KMS-11 (cell line): ENCODE data around the gene NEK11.

Experiments
- H2AFZ ChIP-seq: fragments of 200-600 bp; sonication (generic); 2 replicates; pipeline ENCODE4 v1.6.1; 2016; ENCODE audit warnings: antibody characterized with exemption, mixed run types, low read depth
- H3K27ac ChIP-seq: fragments of 200-600 bp; sonication (generic); 2 replicates; pipeline ENCODE4 v1.6.1; 2016; ENCODE audit warnings: mild to moderate bottlenecking, mixed run types
- H3K27me3 ChIP-seq: fragments of 200-600 bp; sonication (generic); 2 replicates; pipeline ENCODE4 v1.6.1; 2017; ENCODE audit warnings: mild to moderate bottlenecking, low read depth, mixed run types, moderate library complexity; ENCODE audit not compliant: insufficient read depth
- H3K36me3 ChIP-seq: fragments of 200-600 bp; sonication (generic); 2 replicates; pipeline ENCODE4 v1.6.1; 2017; ENCODE audit warnings: mild to moderate bottlenecking, mixed run types; ENCODE audit not compliant: insufficient read depth
- H3K4me1 ChIP-seq: fragments of 200-600 bp; sonication (generic); 2 replicates; pipeline ENCODE4 v1.6.1; 2016; ENCODE audit warnings: mild to moderate bottlenecking, low read depth, mixed run types; ENCODE audit not compliant: poor library complexity, severe bottlenecking
- H3K4me2 ChIP-seq: fragments of 200-600 bp; sonication (generic); 2 replicates; pipeline ENCODE4 v1.7.0; 2016; ENCODE audit warnings: mild to moderate bottlenecking, mixed run types
- H3K4me3 ChIP-seq: fragments of 200-600 bp; sonication (generic); IDR thresholded peaks from 2 replicates; pipeline ENCODE4 v1.6.1; 2017; ENCODE audit warnings: low read depth, low read length, mixed read lengths; ENCODE audit not compliant: insufficient read depth
- H3K79me2 ChIP-seq: fragments of 200-600 bp; sonication (generic); 2 replicates; pipeline ENCODE4 v1.6.1; 2016; ENCODE audit warnings: low read depth, mixed run types; ENCODE audit not compliant: insufficient read depth
- H3K9ac ChIP-seq: fragments of 200-600 bp; sonication (generic); 2 replicates; pipeline ENCODE4 v1.6.1; 2016; ENCODE audit warnings: mild to moderate bottlenecking, mixed run types
- H4K20me1 ChIP-seq: fragments of 200-600 bp; sonication (generic); 2 replicates; pipeline ENCODE4 v1.6.1; 2016; ENCODE audit warnings: mild to moderate bottlenecking, mixed run types; ENCODE audit not compliant: insufficient read depth
- TF ChIP-seq, protein P1 (sequence below): fragments of 200-600 bp; sonication (generic); conservative IDR thresholded peaks from 2 replicates; pipeline ENCODE4 v1.6.1; 2017; ENCODE audit warnings: low read depth, mild to moderate bottlenecking, antibody characterized with exemption, low read length, moderate library complexity, mixed read lengths

The NEK11 gene

DNA sequence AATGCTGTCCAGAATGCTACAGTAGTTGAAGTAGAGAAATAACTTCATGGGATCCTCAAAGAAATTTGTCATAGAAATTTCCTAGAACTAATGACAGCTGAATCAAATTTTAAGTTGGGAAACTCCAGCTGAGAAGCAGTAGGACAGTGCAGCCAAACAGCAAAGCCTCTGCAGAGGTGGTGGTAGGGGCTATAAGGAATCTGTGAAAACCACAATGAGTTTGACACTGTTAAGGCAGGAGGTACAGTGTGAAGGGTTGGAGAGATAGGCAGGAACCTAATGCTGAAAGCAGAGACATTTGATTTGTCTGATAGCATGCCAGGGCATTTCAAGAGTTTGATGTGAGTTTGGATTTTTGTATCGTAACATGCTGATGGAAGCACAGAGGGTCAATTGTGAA, 22.1 kb upstream of the NEK11 start:
- H3K36me3 ChIP-seq: peaks cover 7% of the 10 kb centered on the region; the same call in 1 of the 2 replicates
- H3K4me2 ChIP-seq: no peak overlapping the region
- peaks cover 21% of the 10 kb centered on the region for H3K4me1 ChIP-seq
- H3K79me2 ChIP-seq: no peaks in the 10 kb centered on the region
- no peak overlapping the region for H3K9ac ChIP-seq
- TF ChIP-seq, protein P1, sequence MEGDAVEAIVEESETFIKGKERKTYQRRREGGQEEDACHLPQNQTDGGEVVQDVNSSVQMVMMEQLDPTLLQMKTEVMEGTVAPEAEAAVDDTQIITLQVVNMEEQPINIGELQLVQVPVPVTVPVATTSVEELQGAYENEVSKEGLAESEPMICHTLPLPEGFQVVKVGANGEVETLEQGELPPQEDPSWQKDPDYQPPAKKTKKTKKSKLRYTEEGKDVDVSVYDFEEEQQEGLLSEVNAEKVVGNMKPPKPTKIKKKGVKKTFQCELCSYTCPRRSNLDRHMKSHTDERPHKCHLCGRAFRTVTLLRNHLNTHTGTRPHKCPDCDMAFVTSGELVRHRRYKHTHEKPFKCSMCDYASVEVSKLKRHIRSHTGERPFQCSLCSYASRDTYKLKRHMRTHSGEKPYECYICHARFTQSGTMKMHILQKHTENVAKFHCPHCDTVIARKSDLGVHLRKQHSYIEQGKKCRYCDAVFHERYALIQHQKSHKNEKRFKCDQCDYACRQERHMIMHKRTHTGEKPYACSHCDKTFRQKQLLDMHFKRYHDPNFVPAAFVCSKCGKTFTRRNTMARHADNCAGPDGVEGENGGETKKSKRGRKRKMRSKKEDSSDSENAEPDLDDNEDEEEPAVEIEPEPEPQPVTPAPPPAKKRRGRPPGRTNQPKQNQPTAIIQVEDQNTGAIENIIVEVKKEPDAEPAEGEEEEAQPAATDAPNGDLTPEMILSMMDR: no peak
- H2AFZ ChIP-seq: no peak overlapping the region
- H3K4me3 ChIP-seq: no peak overlapping the region
- no peaks in the 10 kb centered on the region for H3K27me3 ChIP-seq
- H3K27ac ChIP-seq: no peak overlapping the region
- H4K20me1 ChIP-seq: no peaks in the 10 kb centered on the region

DNA sequence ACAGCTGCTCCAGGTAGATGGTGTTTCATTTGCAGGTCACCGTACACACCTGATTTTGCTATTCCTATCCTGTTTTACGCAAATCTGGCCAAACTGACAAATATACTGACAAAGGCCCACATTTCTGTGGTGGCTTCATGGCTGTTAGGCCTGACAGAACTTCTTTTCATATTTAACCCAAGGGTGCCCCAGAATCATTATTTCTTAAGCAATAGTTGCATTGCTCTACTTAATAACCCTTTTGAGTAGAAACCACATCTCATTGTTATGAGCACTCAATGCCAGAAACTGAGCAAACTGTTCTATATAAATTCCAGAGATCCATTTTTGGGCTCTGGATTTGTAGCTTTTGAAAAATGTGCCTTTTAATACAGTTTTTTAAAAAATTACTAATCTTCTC, 19.4 kb upstream of the NEK11 start:
- no peak overlapping the region for H3K9ac ChIP-seq
- H4K20me1 ChIP-seq: no peaks in the 10 kb centered on the region
- H3K36me3 ChIP-seq: peaks cover 12% of the 10 kb centered on the region; the same call in 1 of the 2 replicates
- H2AFZ ChIP-seq: no peak overlapping the region
- H3K27ac ChIP-seq: no peak overlapping the region
- H3K4me3 ChIP-seq: no peak overlapping the region
- H3K27me3 ChIP-seq: no peaks in the 10 kb centered on the region
- TF ChIP-seq, protein P1: no peak
- no peaks in the 10 kb centered on the region for H3K79me2 ChIP-seq
- H3K4me1 ChIP-seq: peaks cover 15% of the 10 kb centered on the region
- no peak overlapping the region for H3K4me2 ChIP-seq

DNA sequence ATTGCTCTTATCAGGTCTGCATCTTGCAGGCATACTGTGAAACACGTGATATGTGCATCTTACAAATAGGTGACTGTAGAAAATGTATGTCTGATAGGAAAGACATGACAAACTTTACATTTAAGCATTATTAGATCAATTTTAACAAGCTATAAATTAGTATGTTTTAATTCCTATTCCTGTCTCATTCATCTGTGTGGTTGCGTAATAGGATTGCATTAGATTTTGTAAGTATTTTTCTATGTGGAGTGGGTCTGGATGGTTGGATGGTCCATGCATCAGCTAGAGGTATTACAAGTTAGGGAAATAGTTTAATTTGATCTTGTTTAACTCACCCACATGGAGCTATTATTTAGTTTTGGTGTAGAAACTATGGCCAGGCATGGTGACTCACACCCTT, 18.9 kb upstream of the NEK11 start:
- no peak overlapping the region for H3K27ac ChIP-seq
- H3K79me2 ChIP-seq: no peaks in the 10 kb centered on the region
- TF ChIP-seq, protein P1: no peak
- no peaks in the 10 kb centered on the region for H3K27me3 ChIP-seq
- H3K4me2 ChIP-seq: no peak overlapping the region
- peaks cover 9% of the 10 kb centered on the region for H3K4me1 ChIP-seq
- H3K9ac ChIP-seq: no peak overlapping the region
- no peak overlapping the region for H3K4me3 ChIP-seq
- H4K20me1 ChIP-seq: no peaks in the 10 kb centered on the region
- peaks cover 12% of the 10 kb centered on the region; the same call in 1 of the 2 replicates for H3K36me3 ChIP-seq
- no peak overlapping the region for H2AFZ ChIP-seq

DNA sequence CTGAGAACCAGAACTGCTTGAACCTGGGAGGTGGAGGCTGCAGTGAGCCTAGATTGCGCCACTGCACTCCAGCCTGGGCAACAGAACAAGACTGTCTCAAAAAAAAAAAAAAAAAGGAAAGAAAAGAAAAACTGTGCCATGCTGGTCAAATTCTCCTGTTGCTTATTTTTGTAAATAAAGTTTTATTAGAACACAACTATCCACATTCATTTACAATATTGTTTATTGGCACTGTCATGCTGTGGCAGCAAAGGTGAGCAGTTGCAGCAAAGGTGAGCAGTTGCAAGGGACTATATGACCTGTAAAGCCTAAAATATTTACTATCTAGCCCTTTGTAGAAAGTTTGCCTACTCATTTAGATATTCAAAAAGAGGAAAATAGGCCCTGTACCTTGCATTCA, 18.4 kb upstream of the NEK11 start:
- Histone ChIP-seq H3K27me3 (no peaks in the 10 kb centered on the region), H2AFZ (no peak overlapping the region), H3K36me3 (peaks cover 12% of the 10 kb centered on the region; the same call in 1 of the 2 replicates), H3K4me3 (no peak overlapping the region), H3K27ac (no peak overlapping the region), H4K20me1 (no peaks in the 10 kb centered on the region), H3K79me2 (no peaks in the 10 kb centered on the region), H3K4me2 (no peak overlapping the region), H3K4me1 (peaks cover 4% of the 10 kb centered on the region), H3K9ac (no peak overlapping the region)
- TF ChIP-seq, protein P1: no peak
